ENCODE measurements around the gene ZCCHC10.

DNA sequence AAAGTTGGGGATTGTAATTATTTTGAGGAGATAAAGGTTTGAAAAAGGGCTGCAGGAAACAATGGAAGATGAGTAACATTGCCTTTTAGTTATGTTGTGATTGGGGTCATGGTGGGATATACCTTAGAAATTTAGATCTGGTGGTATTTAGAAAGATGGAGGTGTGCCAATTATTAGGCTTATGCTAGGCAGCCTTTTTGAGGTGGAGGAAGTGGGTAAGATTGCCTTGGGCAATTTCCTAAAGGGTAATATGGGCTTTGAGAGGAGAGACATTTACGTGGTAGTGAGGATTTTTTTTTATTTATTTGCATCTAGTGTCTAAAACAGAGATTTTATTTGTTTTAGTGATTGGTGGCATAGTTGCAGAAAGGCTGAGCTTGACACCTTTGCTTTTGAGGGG is 35.9 kb upstream of the ZCCHC10 start:
- TF ChIP-seq CTCF (IDR thresholded peaks at IDR 0.05; ENCODE audit: low read depth, low read length, poor library complexity, severe bottlenecking) = no peak
- TF ChIP-seq EZH2phosphoT487 (IDR thresholded peaks at IDR 0.05; ENCODE audit: borderline replicate concordance, low read length) = no peak

Data from DOHH2 (cell line).